ENCODE measurements around the gene PRDX1. TPM values are rescaled to one million over a fixed set of nuclear protein-coding genes. Genes with fewer than 3 reads are reported as not detected.

PRDX1 gene
- total and polyA plus RNA-seq, 11 donors: 249 to 671 (median 320) TPM

GRCh38 chr1:45508295-45509151, 13.2 kb downstream of the PRDX1 start:
- 52 to 56% (median 54%) methylated on average over 15 of the region's 15 CpGs for WGBS, 4 donors
- Histone ChIP-seq H3K27ac (peak overlapping the region in 8 of 12 donors; percentile 24 to 56 (median 32)), H3K4me3 (no peak overlapping the region), H3K36me3 (peaks cover 4 to 64% (median 53%) of the 10 kb centered on the region in 9 donors), H3K27me3 (no peaks in the 10 kb centered on the region), H3K9me3 (no peaks in the 10 kb centered on the region), H3K4me1 (peaks cover 0 to 22% (median 9%) of the 10 kb centered on the region in 12 donors)
- TF ChIP-seq CTCF (IDR thresholded peaks at IDR 0.05) (peak in 4 of 12 donors; percentile 10 to 36 (median 13)), POLR2A (IDR thresholded peaks at IDR 0.05) (no peak)
- intact Hi-C loops (cut with DNase I): loop anchor here in 1 of 10 donors (10.0 kb wide), 1 partner anchor 774 kb away; the partner anchor contains the start of genes KIF2C and RNU5D-1
- ATAC-seq (peak; percentile 68 to 79 (median 70)), DNase-seq (peak in 1 of 5 donors; percentile 43)

- Histone ChIP-seq H3K27ac (peak overlapping the region in 4 of 12 donors; percentile 24 to 56 (median 40)), H3K27me3 (no peaks in the 10 kb centered on the region), H3K4me3 (no peak overlapping the region), H3K36me3 (peaks cover 3 to 58% (median 47%) of the 10 kb centered on the region in 9 donors), H3K9me3 (no peaks in the 10 kb centered on the region), H3K4me1 (peaks cover 0 to 22% (median 9%) of the 10 kb centered on the region in 12 donors)
- 89 to 96% (median 93%) methylated on average over 4 of the region's 4 CpGs for WGBS, 4 donors
- ATAC-seq (no peak), DNase-seq (no peak)
- intact Hi-C loops (cut with DNase I): loop anchor here in 1 of 10 donors (10.0 kb wide), 1 partner anchor 773 kb away; the partner anchor contains the start of genes KIF2C and RNU5D-1
- TF ChIP-seq POLR2A (IDR thresholded peaks at IDR 0.05) (no peak), CTCF (IDR thresholded peaks at IDR 0.05) (no peak)
Measured at GRCh38 chr1:45507893-45508292, 13.8 kb downstream of the PRDX1 start.

GRCh38 chr1:45507195-45507594, 14.5 kb downstream of the PRDX1 start:
- TF ChIP-seq POLR2A (IDR thresholded peaks at IDR 0.05): no peak
- no peak for TF ChIP-seq CTCF (IDR thresholded peaks at IDR 0.05)
- Histone ChIP-seq H3K36me3 (peaks cover 0 to 51% (median 40%) of the 10 kb centered on the region in 9 donors), H3K9me3 (no peaks in the 10 kb centered on the region), H3K27ac (no peak overlapping the region), H3K4me3 (no peak overlapping the region), H3K27me3 (no peaks in the 10 kb centered on the region), H3K4me1 (peaks cover 0 to 20% (median 9%) of the 10 kb centered on the region in 12 donors)
- DNase-seq (no peak), ATAC-seq (no peak)
- 88 to 95% (median 94%) methylated on average over 6 of the region's 6 CpGs for WGBS, 4 donors
- intact Hi-C loops (cut with DNase I): loop anchor here in 1 of 10 donors (10.0 kb wide), 1 partner anchor 772 kb away; the partner anchor contains the start of genes KIF2C and RNU5D-1
